ENCODE data around the gene ZNRF3. TPM values are rescaled to one million over a fixed set of nuclear protein-coding genes. Genes with fewer than 3 reads are reported as not detected.

The ZNRF3 gene
- total and polyA plus RNA-seq, 2 experiments from 2014 or later = 11.1 to 32.2 TPM

DNA sequence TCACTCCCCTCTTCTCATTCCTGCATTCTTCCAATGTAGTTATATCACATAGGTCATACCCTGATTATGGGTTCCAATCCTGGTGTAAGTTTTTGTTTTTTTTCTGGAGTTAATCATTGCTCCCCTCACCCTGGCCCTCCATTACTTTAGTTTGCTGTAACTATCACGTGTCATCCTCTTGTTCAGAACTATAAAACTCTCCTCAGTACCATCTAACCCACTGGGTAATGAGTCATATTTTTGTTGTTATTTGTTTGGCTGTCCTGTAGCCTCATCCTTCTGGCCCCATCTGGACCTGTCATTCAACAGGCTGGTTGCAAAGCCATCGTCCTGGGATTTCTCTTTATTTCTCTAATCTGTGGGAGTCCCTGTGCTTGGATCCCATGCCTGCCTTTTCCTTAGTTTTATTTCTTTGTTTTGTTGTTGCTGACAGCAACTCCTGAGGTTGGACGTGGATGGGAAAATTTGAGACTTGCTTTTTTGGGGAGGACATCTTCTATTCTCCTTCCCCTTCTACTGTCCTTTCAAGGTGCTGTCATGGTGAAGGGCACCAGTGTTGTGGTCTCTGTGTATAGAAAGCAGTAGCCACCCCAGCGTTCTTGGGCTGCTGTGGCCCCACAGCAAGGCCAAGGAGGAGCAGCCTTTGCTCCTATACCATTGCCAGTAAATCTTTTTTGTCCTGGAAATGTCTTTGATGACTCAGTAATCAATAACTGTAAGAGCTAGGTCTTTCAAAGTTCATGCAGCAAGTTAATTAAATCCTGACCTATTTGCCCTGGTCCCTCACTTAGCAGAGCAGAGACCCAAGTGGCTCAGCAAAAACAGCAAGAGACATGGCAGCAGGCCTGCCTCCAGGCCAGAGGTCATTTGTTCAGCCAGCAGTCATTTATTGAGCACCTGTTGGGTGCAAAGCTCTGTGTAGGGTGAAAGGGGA is 95.8 kb downstream of the ZNRF3 start:
- Histone ChIP-seq H3K4me1 (ENCODE audit: insufficient read depth) (peaks cover 33% of the 10 kb centered on the region), H3K4me2 (no peak overlapping the region), H2AFZ (no peak overlapping the region), H3K9me2 (ENCODE audit: insufficient read depth) (no peaks in the 10 kb centered on the region), H3F3A (replicated peaks; ENCODE audit: low read depth) (no peaks in the 10 kb centered on the region), H3K27ac (ENCODE audit: low read depth) (no peak overlapping the region), H3K27me3 (ENCODE audit: insufficient read depth) (no peaks in the 10 kb centered on the region), H3K79me2 (replicated peaks; ENCODE audit: insufficient read depth) (peaks cover 95% of the 10 kb centered on the region), H4K20me1 (replicated peaks; ENCODE audit: insufficient read depth) (no peaks in the 10 kb centered on the region), H3K36me3 (ENCODE audit: insufficient read depth) (no peaks in the 10 kb centered on the region), H3K4me3 (no peak overlapping the region)
- ATAC-seq = no peak
- H3K4me1 Mint-ChIP-seq = peaks cover 56% of the 10 kb centered on the region
- TF ChIP-seq, protein P1, sequence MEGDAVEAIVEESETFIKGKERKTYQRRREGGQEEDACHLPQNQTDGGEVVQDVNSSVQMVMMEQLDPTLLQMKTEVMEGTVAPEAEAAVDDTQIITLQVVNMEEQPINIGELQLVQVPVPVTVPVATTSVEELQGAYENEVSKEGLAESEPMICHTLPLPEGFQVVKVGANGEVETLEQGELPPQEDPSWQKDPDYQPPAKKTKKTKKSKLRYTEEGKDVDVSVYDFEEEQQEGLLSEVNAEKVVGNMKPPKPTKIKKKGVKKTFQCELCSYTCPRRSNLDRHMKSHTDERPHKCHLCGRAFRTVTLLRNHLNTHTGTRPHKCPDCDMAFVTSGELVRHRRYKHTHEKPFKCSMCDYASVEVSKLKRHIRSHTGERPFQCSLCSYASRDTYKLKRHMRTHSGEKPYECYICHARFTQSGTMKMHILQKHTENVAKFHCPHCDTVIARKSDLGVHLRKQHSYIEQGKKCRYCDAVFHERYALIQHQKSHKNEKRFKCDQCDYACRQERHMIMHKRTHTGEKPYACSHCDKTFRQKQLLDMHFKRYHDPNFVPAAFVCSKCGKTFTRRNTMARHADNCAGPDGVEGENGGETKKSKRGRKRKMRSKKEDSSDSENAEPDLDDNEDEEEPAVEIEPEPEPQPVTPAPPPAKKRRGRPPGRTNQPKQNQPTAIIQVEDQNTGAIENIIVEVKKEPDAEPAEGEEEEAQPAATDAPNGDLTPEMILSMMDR (conservative IDR thresholded peaks at IDR 0.05; ENCODE audit: low read depth in 2 of 2) = no peak
- TF ChIP-seq EZH2phosphoT487 (IDR thresholded peaks at IDR 0.05; ENCODE audit: unreplicated experiment) = no peak
- TF ChIP-seq JUNB (IDR thresholded peaks at IDR 0.05; ENCODE audit: unreplicated experiment) = no peak
- TF ChIP-seq, protein P2, sequence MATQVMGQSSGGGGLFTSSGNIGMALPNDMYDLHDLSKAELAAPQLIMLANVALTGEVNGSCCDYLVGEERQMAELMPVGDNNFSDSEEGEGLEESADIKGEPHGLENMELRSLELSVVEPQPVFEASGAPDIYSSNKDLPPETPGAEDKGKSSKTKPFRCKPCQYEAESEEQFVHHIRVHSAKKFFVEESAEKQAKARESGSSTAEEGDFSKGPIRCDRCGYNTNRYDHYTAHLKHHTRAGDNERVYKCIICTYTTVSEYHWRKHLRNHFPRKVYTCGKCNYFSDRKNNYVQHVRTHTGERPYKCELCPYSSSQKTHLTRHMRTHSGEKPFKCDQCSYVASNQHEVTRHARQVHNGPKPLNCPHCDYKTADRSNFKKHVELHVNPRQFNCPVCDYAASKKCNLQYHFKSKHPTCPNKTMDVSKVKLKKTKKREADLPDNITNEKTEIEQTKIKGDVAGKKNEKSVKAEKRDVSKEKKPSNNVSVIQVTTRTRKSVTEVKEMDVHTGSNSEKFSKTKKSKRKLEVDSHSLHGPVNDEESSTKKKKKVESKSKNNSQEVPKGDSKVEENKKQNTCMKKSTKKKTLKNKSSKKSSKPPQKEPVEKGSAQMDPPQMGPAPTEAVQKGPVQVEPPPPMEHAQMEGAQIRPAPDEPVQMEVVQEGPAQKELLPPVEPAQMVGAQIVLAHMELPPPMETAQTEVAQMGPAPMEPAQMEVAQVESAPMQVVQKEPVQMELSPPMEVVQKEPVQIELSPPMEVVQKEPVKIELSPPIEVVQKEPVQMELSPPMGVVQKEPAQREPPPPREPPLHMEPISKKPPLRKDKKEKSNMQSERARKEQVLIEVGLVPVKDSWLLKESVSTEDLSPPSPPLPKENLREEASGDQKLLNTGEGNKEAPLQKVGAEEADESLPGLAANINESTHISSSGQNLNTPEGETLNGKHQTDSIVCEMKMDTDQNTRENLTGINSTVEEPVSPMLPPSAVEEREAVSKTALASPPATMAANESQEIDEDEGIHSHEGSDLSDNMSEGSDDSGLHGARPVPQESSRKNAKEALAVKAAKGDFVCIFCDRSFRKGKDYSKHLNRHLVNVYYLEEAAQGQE (IDR thresholded peaks at IDR 0.05; ENCODE audit: unreplicated experiment) = no peak
- TF ChIP-seq, protein P3, sequence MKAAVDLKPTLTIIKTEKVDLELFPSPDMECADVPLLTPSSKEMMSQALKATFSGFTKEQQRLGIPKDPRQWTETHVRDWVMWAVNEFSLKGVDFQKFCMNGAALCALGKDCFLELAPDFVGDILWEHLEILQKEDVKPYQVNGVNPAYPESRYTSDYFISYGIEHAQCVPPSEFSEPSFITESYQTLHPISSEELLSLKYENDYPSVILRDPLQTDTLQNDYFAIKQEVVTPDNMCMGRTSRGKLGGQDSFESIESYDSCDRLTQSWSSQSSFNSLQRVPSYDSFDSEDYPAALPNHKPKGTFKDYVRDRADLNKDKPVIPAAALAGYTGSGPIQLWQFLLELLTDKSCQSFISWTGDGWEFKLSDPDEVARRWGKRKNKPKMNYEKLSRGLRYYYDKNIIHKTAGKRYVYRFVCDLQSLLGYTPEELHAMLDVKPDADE (IDR thresholded peaks at IDR 0.05) = no peak
- TF ChIP-seq, protein P4, sequence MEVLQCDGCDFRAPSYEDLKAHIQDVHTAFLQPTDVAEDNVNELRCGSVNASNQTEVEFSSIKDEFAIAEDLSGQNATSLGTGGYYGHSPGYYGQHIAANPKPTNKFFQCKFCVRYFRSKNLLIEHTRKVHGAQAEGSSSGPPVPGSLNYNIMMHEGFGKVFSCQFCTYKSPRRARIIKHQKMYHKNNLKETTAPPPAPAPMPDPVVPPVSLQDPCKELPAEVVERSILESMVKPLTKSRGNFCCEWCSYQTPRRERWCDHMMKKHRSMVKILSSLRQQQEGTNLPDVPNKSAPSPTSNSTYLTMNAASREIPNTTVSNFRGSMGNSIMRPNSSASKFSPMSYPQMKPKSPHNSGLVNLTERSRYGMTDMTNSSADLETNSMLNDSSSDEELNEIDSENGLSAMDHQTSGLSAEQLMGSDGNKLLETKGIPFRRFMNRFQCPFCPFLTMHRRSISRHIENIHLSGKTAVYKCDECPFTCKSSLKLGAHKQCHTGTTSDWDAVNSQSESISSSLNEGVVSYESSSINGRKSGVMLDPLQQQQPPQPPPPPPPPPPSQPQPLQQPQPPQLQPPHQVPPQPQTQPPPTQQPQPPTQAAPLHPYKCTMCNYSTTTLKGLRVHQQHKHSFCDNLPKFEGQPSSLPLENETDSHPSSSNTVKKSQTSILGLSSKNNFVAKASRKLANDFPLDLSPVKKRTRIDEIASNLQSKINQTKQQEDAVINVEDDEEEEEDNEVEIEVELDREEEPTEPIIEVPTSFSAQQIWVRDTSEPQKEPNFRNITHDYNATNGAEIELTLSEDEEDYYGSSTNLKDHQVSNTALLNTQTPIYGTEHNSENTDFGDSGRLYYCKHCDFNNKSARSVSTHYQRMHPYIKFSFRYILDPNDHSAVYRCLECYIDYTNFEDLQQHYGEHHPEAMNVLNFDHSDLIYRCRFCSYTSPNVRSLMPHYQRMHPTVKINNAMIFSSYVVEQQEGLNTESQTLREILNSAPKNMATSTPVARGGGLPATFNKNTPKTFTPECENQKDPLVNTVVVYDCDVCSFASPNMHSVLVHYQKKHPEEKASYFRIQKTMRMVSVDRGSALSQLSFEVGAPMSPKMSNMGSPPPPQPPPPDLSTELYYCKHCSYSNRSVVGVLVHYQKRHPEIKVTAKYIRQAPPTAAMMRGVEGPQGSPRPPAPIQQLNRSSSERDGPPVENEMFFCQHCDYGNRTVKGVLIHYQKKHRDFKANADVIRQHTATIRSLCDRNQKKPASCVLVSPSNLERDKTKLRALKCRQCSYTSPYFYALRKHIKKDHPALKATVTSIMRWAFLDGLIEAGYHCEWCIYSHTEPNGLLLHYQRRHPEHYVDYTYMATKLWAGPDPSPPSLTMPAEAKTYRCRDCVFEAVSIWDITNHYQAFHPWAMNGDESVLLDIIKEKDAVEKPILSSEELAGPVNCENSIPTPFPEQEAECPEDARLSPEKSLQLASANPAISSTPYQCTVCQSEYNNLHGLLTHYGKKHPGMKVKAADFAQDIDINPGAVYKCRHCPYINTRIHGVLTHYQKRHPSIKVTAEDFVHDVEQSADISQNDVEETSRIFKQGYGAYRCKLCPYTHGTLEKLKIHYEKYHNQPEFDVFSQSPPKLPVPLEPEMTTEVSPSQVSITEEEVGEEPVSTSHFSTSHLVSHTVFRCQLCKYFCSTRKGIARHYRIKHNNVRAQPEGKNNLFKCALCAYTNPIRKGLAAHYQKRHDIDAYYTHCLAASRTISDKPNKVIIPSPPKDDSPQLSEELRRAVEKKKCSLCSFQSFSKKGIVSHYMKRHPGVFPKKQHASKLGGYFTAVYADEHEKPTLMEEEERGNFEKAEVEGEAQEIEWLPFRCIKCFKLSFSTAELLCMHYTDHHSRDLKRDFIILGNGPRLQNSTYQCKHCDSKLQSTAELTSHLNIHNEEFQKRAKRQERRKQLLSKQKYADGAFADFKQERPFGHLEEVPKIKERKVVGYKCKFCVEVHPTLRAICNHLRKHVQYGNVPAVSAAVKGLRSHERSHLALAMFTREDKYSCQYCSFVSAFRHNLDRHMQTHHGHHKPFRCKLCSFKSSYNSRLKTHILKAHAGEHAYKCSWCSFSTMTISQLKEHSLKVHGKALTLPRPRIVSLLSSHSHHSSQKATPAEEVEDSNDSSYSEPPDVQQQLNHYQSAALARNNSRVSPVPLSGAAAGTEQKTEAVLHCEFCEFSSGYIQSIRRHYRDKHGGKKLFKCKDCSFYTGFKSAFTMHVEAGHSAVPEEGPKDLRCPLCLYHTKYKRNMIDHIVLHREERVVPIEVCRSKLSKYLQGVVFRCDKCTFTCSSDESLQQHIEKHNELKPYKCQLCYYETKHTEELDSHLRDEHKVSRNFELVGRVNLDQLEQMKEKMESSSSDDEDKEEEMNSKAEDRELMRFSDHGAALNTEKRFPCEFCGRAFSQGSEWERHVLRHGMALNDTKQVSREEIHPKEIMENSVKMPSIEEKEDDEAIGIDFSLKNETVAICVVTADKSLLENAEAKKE (CRISPR knock-in tag; IDR thresholded peaks at IDR 0.05) = no peak
- TF ChIP-seq CREB1 (CRISPR knock-in tag; IDR thresholded peaks at IDR 0.05; ENCODE audit: low read depth) = no peak
- no peak for TF ChIP-seq ZNF331 (CRISPR knock-in tag; IDR thresholded peaks at IDR 0.05; ENCODE audit: low read depth)
- no peak for TF ChIP-seq ZNF114 (CRISPR knock-in tag; IDR thresholded peaks at IDR 0.05)
- TF ChIP-seq NANOG (IDR thresholded peaks at IDR 0.05; ENCODE audit: borderline replicate concordance) = no peak
- TF ChIP-seq STAT1 (IDR thresholded peaks at IDR 0.05; ENCODE audit: unreplicated experiment) = no peak
- no peak for TF ChIP-seq EZH2 (IDR thresholded peaks at IDR 0.05; ENCODE audit: low read depth, unreplicated experiment)
- TF ChIP-seq POLR2AphosphoS5 (IDR thresholded peaks at IDR 0.05; ENCODE audit: low read depth) = no peak
- peak overlapping the region; percentile 34; the same call in 1 of the 2 replicates for H3K27ac Mint-ChIP-seq
- no peak for DNase-seq (ENCODE audit: low spot score)
- H3K4me3 Mint-ChIP-seq = no peak overlapping the region
- no peaks in the 10 kb centered on the region for H3K9me3 Mint-ChIP-seq
- peaks cover 4% of the 10 kb centered on the region; the same call in 1 of the 3 replicates for H3K36me3 Mint-ChIP-seq (ENCODE audit: low read depth)
- H3K27me3 Mint-ChIP-seq (ENCODE audit: insufficient read depth, low read depth, poor library complexity) = peaks cover 3% of the 10 kb centered on the region
